ENCODE data around the gene AP3B1. TPM values are rescaled to one million over a fixed set of nuclear protein-coding genes. Genes with fewer than 3 reads are reported as not detected.
A peak's percentile ranks its signal among the peaks of the same experiment; 100 is the strongest.

Gene AP3B1
- total RNA-seq, 1 donor from 2014 or later = 60.4 TPM

DNA sequence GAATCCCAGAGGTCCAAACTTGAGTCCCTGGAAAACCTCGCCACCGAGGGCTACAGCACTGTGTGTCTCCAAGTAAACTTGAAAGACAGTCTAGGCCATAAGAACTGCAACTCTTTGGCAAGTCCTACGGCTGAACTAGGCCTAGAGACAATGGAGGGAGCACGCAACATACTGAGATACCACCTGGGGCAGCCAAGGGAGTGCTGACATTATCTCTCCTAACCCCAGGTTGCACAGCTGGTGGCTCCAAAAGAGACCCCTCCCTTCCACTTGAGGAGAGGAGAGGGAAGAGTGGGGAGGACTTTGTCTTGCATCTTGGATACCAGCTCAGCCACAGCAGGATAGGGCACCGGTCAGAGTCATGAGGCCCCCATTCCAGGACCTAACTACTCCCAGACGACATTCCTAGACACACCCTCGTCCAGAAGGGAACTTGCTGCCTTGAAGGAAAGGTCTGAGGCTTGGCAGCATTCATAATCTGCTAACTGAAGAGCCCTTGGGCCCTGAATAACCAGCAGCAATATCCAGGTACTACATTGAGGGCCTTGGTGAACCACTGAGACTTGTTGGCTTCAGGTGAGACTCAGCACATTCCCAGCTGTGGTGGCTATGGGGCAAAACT, 42.7 kb downstream of the AP3B1 start:
- H3K4me3 Mint-ChIP-seq (ENCODE audit: unreplicated experiment) = no peak overlapping the region
- peaks cover 4% of the 10 kb centered on the region for H3K9me3 Mint-ChIP-seq (ENCODE audit: low read depth)
- H3K4me1 Mint-ChIP-seq (ENCODE audit: low read depth) = peaks cover 20% of the 10 kb centered on the region
- H3K36me3 Mint-ChIP-seq (ENCODE audit: low read depth) = peaks cover 8% of the 10 kb centered on the region
- TF ChIP-seq, protein P1, sequence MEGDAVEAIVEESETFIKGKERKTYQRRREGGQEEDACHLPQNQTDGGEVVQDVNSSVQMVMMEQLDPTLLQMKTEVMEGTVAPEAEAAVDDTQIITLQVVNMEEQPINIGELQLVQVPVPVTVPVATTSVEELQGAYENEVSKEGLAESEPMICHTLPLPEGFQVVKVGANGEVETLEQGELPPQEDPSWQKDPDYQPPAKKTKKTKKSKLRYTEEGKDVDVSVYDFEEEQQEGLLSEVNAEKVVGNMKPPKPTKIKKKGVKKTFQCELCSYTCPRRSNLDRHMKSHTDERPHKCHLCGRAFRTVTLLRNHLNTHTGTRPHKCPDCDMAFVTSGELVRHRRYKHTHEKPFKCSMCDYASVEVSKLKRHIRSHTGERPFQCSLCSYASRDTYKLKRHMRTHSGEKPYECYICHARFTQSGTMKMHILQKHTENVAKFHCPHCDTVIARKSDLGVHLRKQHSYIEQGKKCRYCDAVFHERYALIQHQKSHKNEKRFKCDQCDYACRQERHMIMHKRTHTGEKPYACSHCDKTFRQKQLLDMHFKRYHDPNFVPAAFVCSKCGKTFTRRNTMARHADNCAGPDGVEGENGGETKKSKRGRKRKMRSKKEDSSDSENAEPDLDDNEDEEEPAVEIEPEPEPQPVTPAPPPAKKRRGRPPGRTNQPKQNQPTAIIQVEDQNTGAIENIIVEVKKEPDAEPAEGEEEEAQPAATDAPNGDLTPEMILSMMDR (IDR thresholded peaks at IDR 0.05) = no peak
- H3K27me3 Mint-ChIP-seq (ENCODE audit: low read depth) = no peaks in the 10 kb centered on the region
- no peak overlapping the region for H3K27ac Mint-ChIP-seq (ENCODE audit: unreplicated experiment)
- no peak for DNase-seq (ENCODE audit: low spot score)

DNA sequence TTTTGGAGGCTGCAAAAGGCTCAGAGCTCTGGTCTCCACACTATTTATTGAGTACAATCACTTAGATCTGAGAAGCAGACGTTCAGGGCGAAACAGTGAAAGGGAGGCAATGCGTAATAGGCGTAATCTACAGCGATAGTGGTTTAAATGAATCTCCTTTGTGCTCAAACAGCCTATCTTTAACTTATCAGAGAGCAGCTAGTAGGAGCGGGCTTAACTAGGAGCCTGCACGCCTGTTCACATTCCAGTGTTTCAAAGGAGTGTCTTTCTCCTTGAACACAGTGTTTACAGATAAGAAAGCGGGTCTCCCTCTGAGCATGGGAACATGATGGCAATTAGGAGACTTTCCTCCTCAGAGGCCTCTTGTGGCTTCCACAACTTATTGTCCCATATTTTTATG, 49.4 kb downstream of the AP3B1 start:
- H3K9me3 Mint-ChIP-seq (ENCODE audit: low read depth) = no peaks in the 10 kb centered on the region
- TF ChIP-seq, protein P1 (IDR thresholded peaks at IDR 0.05) = no peak
- H3K4me1 Mint-ChIP-seq (ENCODE audit: low read depth) = peaks cover 21% of the 10 kb centered on the region
- no peaks in the 10 kb centered on the region for H3K27me3 Mint-ChIP-seq (ENCODE audit: low read depth)
- DNase-seq (ENCODE audit: low spot score) = no peak
- no peak overlapping the region for H3K27ac Mint-ChIP-seq (ENCODE audit: unreplicated experiment)
- H3K36me3 Mint-ChIP-seq (ENCODE audit: low read depth) = peaks cover 3% of the 10 kb centered on the region
- no peak overlapping the region for H3K4me3 Mint-ChIP-seq (ENCODE audit: unreplicated experiment)

DNA sequence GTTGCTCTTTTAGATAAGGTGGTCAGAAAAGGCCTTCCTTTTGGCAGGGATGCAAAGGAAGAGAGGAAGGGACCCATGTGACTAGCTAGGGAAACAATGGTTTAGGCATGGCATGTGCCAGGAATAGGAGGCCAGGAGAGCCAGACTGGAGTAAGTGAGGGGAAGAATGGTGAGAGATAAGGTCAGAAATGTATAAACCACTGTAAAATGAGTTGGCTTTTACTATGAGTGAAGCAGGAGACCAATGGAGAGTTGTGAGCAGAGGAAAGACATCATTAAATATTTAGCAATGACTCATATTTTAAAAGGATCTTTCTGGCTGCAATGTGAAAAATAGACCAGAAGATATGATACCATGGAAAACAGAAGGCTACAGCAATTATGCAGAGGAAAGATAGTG, 50.9 kb downstream of the AP3B1 start:
- no peaks in the 10 kb centered on the region for H3K9me3 Mint-ChIP-seq (ENCODE audit: low read depth)
- H3K36me3 Mint-ChIP-seq (ENCODE audit: low read depth) = peaks cover 6% of the 10 kb centered on the region
- H3K27ac Mint-ChIP-seq (ENCODE audit: unreplicated experiment) = peak overlapping the region; percentile 65
- TF ChIP-seq, protein P1 (IDR thresholded peaks at IDR 0.05) = no peak
- peaks cover 19% of the 10 kb centered on the region for H3K4me1 Mint-ChIP-seq (ENCODE audit: low read depth)
- H3K27me3 Mint-ChIP-seq (ENCODE audit: low read depth) = no peaks in the 10 kb centered on the region
- no peak for DNase-seq (ENCODE audit: low spot score)
- H3K4me3 Mint-ChIP-seq (ENCODE audit: unreplicated experiment) = no peak overlapping the region

DNA sequence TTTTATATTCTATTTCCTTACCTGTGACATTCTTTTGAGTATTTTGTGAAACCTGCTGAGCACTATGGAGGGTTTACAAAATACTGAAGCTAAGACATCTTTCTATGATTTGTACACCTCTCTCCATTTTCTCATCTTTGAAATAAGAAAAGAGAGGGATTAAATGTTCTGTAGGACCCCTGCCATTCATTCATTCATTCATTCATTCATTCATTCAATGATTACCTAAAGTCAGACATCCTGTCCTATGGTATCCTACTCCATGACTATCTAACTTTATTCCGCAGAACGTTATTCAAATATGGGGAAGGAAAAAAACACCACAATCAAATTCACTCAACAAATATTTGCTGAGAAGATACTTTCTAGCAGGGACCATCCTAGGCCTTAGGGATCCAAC, 51.4 kb downstream of the AP3B1 start:
- no peak overlapping the region for H3K4me3 Mint-ChIP-seq (ENCODE audit: unreplicated experiment)
- H3K9me3 Mint-ChIP-seq (ENCODE audit: low read depth) = no peaks in the 10 kb centered on the region
- H3K27ac Mint-ChIP-seq (ENCODE audit: unreplicated experiment) = peak overlapping the region; percentile 14
- no peak for DNase-seq (ENCODE audit: low spot score)
- H3K36me3 Mint-ChIP-seq (ENCODE audit: low read depth) = peaks cover 8% of the 10 kb centered on the region
- H3K27me3 Mint-ChIP-seq (ENCODE audit: low read depth) = no peaks in the 10 kb centered on the region
- TF ChIP-seq, protein P1 (IDR thresholded peaks at IDR 0.05) = no peak
- H3K4me1 Mint-ChIP-seq (ENCODE audit: low read depth) = peaks cover 19% of the 10 kb centered on the region

DNA sequence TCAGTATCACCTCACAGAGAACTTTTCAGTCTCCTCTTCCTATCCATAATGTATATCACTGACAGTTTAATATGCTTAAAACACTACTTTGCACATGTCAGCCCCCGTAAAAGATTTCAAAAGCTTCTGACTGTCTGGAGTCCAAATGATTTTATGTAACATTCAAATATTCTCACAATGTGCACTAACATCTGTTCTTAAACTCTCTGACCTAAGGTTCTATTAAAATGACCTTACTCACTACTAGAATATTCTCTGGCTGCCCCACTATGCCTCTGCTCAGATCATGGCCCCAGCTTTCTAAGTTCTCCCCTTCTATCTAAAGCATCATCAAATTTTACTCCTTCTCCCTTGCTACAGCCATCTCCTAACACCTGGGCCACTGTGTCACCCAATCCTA, 52.5 kb downstream of the AP3B1 start:
- no peak for DNase-seq (ENCODE audit: low spot score)
- Mint-ChIP-seq H3K9me3 (ENCODE audit: low read depth) (no peaks in the 10 kb centered on the region), H3K27me3 (ENCODE audit: low read depth) (no peaks in the 10 kb centered on the region), H3K36me3 (ENCODE audit: low read depth) (peaks cover 8% of the 10 kb centered on the region), H3K27ac (ENCODE audit: unreplicated experiment) (no peak overlapping the region), H3K4me1 (ENCODE audit: low read depth) (peaks cover 19% of the 10 kb centered on the region), H3K4me3 (ENCODE audit: unreplicated experiment) (no peak overlapping the region)
- TF ChIP-seq, protein P1 (IDR thresholded peaks at IDR 0.05) = no peak
